H9 (cell line): ENCODE measurements around the gene AFAP1L1. TPM values are rescaled to one million over a fixed set of nuclear protein-coding genes. Genes with fewer than 3 reads are reported as not detected.

Experiments used
- DNase-seq: peaks from one replicate; pipeline ENCODE4 v3.0.0-alpha.2; 2017
- H2AFZ ChIP-seq: one replicate; pipeline ENCODE4 v1.6.1; 2013; ENCODE audit warnings: mild to moderate bottlenecking, low read length, control low read depth, moderate library complexity
- H2AK5ac ChIP-seq: 2 replicates; pipeline ENCODE4 v1.6.1; 2013; ENCODE audit warnings: low read length, control low read depth, mixed read lengths; ENCODE audit not compliant: insufficient read length
- H2BK120ac ChIP-seq: one replicate; pipeline ENCODE4 v1.6.1; 2013; ENCODE audit warnings: low read depth, mild to moderate bottlenecking, low read length, control low read depth, inconsistent platforms; ENCODE audit not compliant: poor library complexity, severe bottlenecking
- H2BK12ac ChIP-seq: 2 replicates; pipeline ENCODE4 v1.6.1; 2013; ENCODE audit warnings: low read length, control low read depth, mixed read lengths, low read depth; ENCODE audit not compliant: insufficient read length
- H2BK15ac ChIP-seq: 2 replicates; pipeline ENCODE4 v1.6.1; 2013; ENCODE audit warnings: low read depth, low read length, control low read depth
- H2BK20ac ChIP-seq: one replicate; pipeline ENCODE4 v1.6.1; 2013; ENCODE audit warnings: low read depth, mild to moderate bottlenecking, low read length, control low read depth, inconsistent platforms; ENCODE audit not compliant: poor library complexity, severe bottlenecking
- H2BK5ac ChIP-seq: 2 replicates; pipeline ENCODE4 v1.6.1; 2013; ENCODE audit warnings: low read length, control low read depth, mixed read lengths; ENCODE audit not compliant: insufficient read length
- H3K14ac ChIP-seq: 2 replicates; pipeline ENCODE4 v1.6.1; 2013; ENCODE audit warnings: low read length, control low read depth; ENCODE audit not compliant: insufficient read depth
- H3K18ac ChIP-seq: 2 replicates; pipeline ENCODE4 v1.6.1; 2013; ENCODE audit warnings: low read depth, mild to moderate bottlenecking, mixed read lengths, low read length, control low read depth; ENCODE audit not compliant: insufficient read length
- H3K23ac ChIP-seq: 2 replicates; pipeline ENCODE4 v1.6.1; 2013; ENCODE audit warnings: low read length, control low read depth, mixed read lengths, low read depth; ENCODE audit not compliant: insufficient read length
- H3K23me2 ChIP-seq: 2 replicates; pipeline ENCODE4 v1.6.1; 2013; ENCODE audit warnings: low read depth, mild to moderate bottlenecking, mixed read lengths, low read length, control low read depth; ENCODE audit not compliant: insufficient read length, poor library complexity, severe bottlenecking
- H3K27ac ChIP-seq: 2 replicates; pipeline ENCODE4 v1.5.1; 2013; ENCODE audit warnings: low read length, control low read depth, mixed read lengths, low read depth; ENCODE audit not compliant: insufficient read length
- H3K27me3 ChIP-seq: 2 replicates; pipeline ENCODE4 v1.6.1; 2013; ENCODE audit warnings: low read length, control low read depth, inconsistent platforms; ENCODE audit not compliant: insufficient read depth
- H3K4ac ChIP-seq: 2 replicates; pipeline ENCODE4 v1.6.1; 2013; ENCODE audit warnings: low read depth, mild to moderate bottlenecking, control low read depth, inconsistent platforms, low read length, moderate library complexity
- H3K4me1 ChIP-seq: 2 replicates; pipeline ENCODE4 v1.6.1; 2013; ENCODE audit warnings: low read length, control low read depth, inconsistent platforms; ENCODE audit not compliant: insufficient read depth
- H3K4me2 ChIP-seq: 2 replicates; pipeline ENCODE4 v1.6.1; 2013; ENCODE audit warnings: low read length, control low read depth, mixed read lengths; ENCODE audit not compliant: insufficient read length, insufficient read depth
- H3K56ac ChIP-seq: 2 replicates; pipeline ENCODE4 v1.6.1; 2013; ENCODE audit warnings: low read depth, mild to moderate bottlenecking, mixed read lengths, low read length, control low read depth; ENCODE audit not compliant: insufficient read length
- H3K79me1 ChIP-seq: 2 replicates; pipeline ENCODE4 v1.6.1; 2013; ENCODE audit warnings: low read depth, mild to moderate bottlenecking, moderate library complexity, low read length, control low read depth, inconsistent platforms; ENCODE audit not compliant: insufficient read depth, poor library complexity, severe bottlenecking
- H3K79me2 ChIP-seq: 2 replicates; pipeline ENCODE4 v1.6.1; 2013; ENCODE audit warnings: low read length, control low read depth, inconsistent platforms; ENCODE audit not compliant: insufficient read depth
- H3K9ac ChIP-seq: 2 replicates; pipeline ENCODE4 v1.6.1; 2013; ENCODE audit warnings: low read length, control low read depth, mixed read lengths; ENCODE audit not compliant: insufficient read length; ENCODE audit errors: extremely low read depth
- H3K9me3 ChIP-seq: one replicate; pipeline ENCODE4 v1.6.1; 2013; ENCODE audit warnings: low read depth, low read length, inconsistent platforms; ENCODE audit not compliant: control insufficient read depth
- H3T11ph ChIP-seq: one replicate; pipeline ENCODE4 v1.6.1; 2013; ENCODE audit warnings: mild to moderate bottlenecking, low read length, control low read depth, inconsistent platforms
- H4K20me1 ChIP-seq: one replicate; pipeline ENCODE4 v1.6.1; 2013; ENCODE audit not compliant: control insufficient read depth, insufficient read length, insufficient read depth
- H4K5ac ChIP-seq: 2 replicates; pipeline ENCODE4 v1.6.1; 2013; ENCODE audit warnings: low read depth, mild to moderate bottlenecking, mixed read lengths, low read length, control low read depth; ENCODE audit not compliant: insufficient read length
- H4K8ac ChIP-seq: replicated peaks from 2 replicates; pipeline ENCODE4 v1.6.1; 2013; ENCODE audit warnings: low read length, control low read depth, mixed read lengths, low read depth; ENCODE audit not compliant: insufficient read length
- H4K91ac ChIP-seq: 2 replicates; pipeline ENCODE4 v1.6.1; 2013; ENCODE audit warnings: low read depth, mild to moderate bottlenecking, moderate library complexity, mixed read lengths, low read length, control low read depth; ENCODE audit not compliant: insufficient read length
- H3K27ac Mint-ChIP-seq, 3 experiments: 2 replicates in 2 of 3; 3 replicates in 1 of 3; pipeline ENCODE4 v1.8.0; 2020 to 2021; ENCODE audit warnings: mixed read lengths in 3 of 3, mild to moderate bottlenecking in 1 of 3, moderate library complexity in 1 of 3
- H3K27me3 Mint-ChIP-seq: 2 replicates; pipeline ENCODE4 v1.8.0; 2021; ENCODE audit warnings: low read depth, mild to moderate bottlenecking, moderate library complexity, mixed read lengths
- H3K36me3 Mint-ChIP-seq, 3 experiments: 2 replicates in 2 of 3; 3 replicates in 1 of 3; pipeline ENCODE4 v1.8.0; 2020 to 2021; ENCODE audit warnings: low read depth in 3 of 3, mixed read lengths in 3 of 3; ENCODE audit not compliant: insufficient read depth in 1 of 3
- H3K4me1 Mint-ChIP-seq, 2 experiments: 2 replicates each; pipeline ENCODE4 v1.8.0; 2020; ENCODE audit warnings: mixed read lengths in 2 of 2
- H3K4me3 Mint-ChIP-seq, 2 experiments: 2 replicates in 1 of 2; 3 replicates in 1 of 2; pipeline ENCODE4 v1.8.0; 2020 to 2021; ENCODE audit warnings: mild to moderate bottlenecking in 2 of 2, mixed read lengths in 2 of 2, moderate library complexity in 1 of 2
- H3K9me3 Mint-ChIP-seq, 2 experiments: 2 replicates in 1 of 2; 3 replicates in 1 of 2; pipeline ENCODE4 v1.8.0; 2020; ENCODE audit warnings: mild to moderate bottlenecking in 2 of 2, mixed read lengths in 2 of 2, moderate library complexity in 1 of 2
- WGBS: extraction: QIAGEN DNeasy Blood & Tissue Kit; methylation state at CpG from one replicate; pipeline ENCODE4 v1.1.7; 2013; ENCODE audit warnings: missing lambda C conversion rate, low lambda C conversion rate, mixed read lengths; ENCODE audit not compliant: insufficient read length; ENCODE audit errors: extremely low coverage; 5-methylcytosine and 5-hydroxymethylcytosine counted together
- total RNA-seq: library from RNA; stranded (reverse); gene quantifications from 2 replicates; pipeline ENCODE4 v1.2.1, GENCODE V29; 2021
- TF ChIP-seq, protein P1 (sequence below): fragments of 200-600 bp; sonication (generic); conservative IDR thresholded peaks from 3 replicates; pipeline ENCODE4 v1.8.0; 2021; ENCODE audit warnings: antibody characterized with exemption, mild to moderate bottlenecking

AFAP1L1 gene
- total RNA-seq, 1 experiment from 2014 or later: 1.8 TPM

DNA sequence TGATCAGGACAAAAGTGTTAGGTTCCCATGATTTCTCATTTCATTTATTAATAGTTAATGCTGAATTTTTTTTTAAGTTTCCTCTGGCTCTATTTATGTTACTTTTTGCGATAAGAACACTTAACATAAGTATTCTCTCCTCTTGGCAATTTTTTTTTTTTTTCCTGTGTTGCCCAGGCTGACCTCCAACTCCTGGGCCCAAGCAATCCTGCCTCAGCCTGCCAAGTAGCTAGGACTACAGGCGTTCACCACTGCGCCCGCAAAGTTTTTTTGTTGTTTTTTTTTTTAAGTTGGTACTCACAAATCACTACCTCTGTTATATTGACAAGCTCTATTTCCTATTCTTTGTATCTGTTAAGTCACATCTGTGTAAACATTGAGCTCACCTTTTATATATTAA lies 80.5 kb downstream of the AFAP1L1 start:
- Histone ChIP-seq H2AK5ac (no peak overlapping the region), H3K27ac (no peak overlapping the region), H3K4me1 (no peaks in the 10 kb centered on the region; the same call in 1 of the 2 replicates), H4K91ac (no peak overlapping the region), H3K56ac (no peak overlapping the region), H2BK5ac (no peak overlapping the region), H4K20me1 (no peaks in the 10 kb centered on the region), H3K14ac (no peak overlapping the region), H3K9me3 (no peaks in the 10 kb centered on the region), H3K27me3 (no peaks in the 10 kb centered on the region), H2BK20ac (no peak overlapping the region), H3K4me2 (no peak overlapping the region), H3K18ac (no peak overlapping the region), H2AFZ (no peak overlapping the region), H3K9ac (no peak overlapping the region), H3K79me2 (peaks cover under 1% of the 10 kb centered on the region; the same call in 1 of the 2 replicates), H4K5ac (no peak overlapping the region), H3K23ac (no peak overlapping the region), H4K8ac (no peak overlapping the region), H2BK120ac (no peak overlapping the region), H2BK15ac (no peak overlapping the region), H3K4ac (no peak overlapping the region), H3K23me2 (no peaks in the 10 kb centered on the region), H3T11ph (no peak overlapping the region), H2BK12ac (no peak overlapping the region), H3K79me1 (peaks cover under 1% of the 10 kb centered on the region)
- no peaks in the 10 kb centered on the region for H3K9me3 Mint-ChIP-seq
- H3K36me3 Mint-ChIP-seq: peaks cover 34 to 86% (median 72%) of the 10 kb centered on the region in 3 experiments; a peak in 6 of 7 replicates
- H3K4me3 Mint-ChIP-seq: no peak overlapping the region
- no peak for DNase-seq
- H3K27me3 Mint-ChIP-seq: no peaks in the 10 kb centered on the region
- TF ChIP-seq, protein P1, sequence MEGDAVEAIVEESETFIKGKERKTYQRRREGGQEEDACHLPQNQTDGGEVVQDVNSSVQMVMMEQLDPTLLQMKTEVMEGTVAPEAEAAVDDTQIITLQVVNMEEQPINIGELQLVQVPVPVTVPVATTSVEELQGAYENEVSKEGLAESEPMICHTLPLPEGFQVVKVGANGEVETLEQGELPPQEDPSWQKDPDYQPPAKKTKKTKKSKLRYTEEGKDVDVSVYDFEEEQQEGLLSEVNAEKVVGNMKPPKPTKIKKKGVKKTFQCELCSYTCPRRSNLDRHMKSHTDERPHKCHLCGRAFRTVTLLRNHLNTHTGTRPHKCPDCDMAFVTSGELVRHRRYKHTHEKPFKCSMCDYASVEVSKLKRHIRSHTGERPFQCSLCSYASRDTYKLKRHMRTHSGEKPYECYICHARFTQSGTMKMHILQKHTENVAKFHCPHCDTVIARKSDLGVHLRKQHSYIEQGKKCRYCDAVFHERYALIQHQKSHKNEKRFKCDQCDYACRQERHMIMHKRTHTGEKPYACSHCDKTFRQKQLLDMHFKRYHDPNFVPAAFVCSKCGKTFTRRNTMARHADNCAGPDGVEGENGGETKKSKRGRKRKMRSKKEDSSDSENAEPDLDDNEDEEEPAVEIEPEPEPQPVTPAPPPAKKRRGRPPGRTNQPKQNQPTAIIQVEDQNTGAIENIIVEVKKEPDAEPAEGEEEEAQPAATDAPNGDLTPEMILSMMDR: no peak
- H3K4me1 Mint-ChIP-seq: peaks cover 5% of the 10 kb centered on the region in 2 experiments
- no CpG with 5 or more reads among the region's 4 CpGs for WGBS
- no peak overlapping the region for H3K27ac Mint-ChIP-seq
